HG02610 (cell line): Measurements from ENCODE around the gene NLGN4X.

Experiments used
- ATAC-seq: cut with Tn5 transposase; IDR thresholded peaks from one replicate; pipeline ENCODE4 v1.9.1; 2021; ENCODE audit warnings: mild to moderate bottlenecking, moderate library complexity; ENCODE audit not compliant: unreplicated experiment

NLGN4X gene

GRCh38 chrX:5876984-5877596, 351.6 kb downstream of the NLGN4X start:
- ATAC-seq, result no peak

DNA sequence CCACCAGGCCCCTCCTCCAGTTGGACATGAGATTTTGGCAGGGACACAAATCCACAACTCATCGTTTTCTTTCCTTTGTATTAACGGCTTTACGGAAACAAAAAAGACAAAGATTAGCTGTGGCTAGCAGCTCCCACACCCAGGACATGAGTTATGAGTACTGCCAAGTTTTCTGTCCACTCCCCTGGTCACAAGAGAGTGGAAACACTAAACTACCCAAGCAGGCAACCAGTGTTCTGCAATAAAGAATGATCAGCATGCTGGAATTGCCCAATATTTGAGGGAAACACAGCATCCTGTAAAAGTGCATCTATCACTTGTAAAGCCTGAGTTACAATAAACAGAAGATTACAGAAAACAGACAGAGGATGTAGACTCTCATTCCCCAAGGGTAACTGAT, 358.4 kb downstream of the NLGN4X start:
- ATAC-seq, result no peak

GRCh38 chrX:5869786-5870185, 358.9 kb downstream of the NLGN4X start:
- no peak for ATAC-seq

DNA sequence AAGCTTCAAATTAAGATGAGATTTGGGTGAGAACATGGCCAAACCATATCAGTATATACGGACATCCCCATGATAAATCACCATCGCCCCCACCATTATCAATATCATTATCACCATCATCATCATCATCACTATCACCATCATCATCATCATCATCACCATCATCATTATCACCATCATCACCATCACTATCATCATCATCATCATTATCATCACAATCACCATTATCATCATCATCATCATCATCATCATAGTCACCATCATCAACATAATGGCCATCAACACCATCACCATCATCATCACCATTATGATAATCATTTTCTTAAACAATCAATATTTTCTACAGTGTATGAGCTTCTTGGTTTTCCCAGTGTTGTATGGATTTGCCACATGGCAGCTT, 360.9 kb downstream of the NLGN4X start:
- ATAC-seq, result no peak

DNA sequence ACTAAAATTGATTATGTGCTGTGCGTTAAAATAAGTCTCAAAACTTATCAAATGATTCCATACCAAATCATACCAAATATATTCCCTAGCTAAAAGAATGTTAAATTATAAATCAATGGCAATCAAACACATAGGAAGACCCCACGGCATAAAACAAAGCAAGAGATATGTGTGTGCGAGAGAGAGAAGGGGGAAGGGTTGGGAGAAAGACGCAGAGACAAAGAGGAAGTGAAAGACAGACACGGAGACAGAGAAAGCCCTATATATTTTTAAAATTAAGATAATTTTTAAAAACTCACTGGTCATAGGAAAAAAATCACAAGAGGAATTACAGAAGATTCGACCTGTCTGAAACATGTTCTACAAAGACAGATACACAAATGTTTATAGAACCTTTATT, 371.4 kb downstream of the NLGN4X start:
- ATAC-seq, result no peak

DNA sequence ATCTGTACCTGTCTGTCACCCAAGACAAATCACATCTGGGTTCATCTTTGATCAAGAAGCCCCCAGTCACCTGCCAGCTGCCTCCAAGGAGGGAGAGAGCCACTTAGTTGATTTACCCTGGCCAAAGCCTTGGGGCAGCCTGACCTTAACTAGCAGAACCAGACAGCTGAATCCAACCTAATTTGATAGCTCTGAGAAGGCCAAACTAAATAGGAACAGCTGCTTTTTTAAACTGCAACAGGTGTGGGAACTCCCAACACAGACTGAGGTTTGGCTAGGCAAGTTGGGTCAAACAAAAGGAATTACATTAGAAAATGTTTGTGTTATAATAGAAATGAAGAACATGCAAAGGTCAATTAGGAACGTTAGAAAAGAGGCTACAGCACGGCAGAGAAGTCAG, 375.7 kb downstream of the NLGN4X start:
- ATAC-seq, result no peak

DNA sequence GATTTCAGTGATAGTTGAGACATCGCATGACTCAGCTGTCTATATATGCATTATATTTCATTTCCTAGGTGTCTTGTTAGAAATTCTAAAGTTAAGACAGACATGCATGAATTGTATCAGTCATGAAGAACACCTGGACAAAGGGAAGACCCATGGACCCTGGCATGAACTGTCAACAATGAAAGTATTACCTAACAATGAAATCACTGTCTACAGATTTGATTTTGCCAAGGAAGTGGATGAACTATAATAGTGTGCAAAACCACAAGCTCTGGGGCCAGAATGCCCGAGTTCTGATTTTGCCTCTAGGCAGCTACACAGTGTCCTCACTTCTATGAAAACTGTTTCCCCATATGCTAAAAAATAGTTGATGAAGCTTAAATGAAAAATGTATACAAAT, 386.1 kb downstream of the NLGN4X start:
- no peak for ATAC-seq
